ENCODE data around the gene C6orf141.
"Not testable (repeated sequence)": the region's sequence is repeated elsewhere in the genome, so short reads cannot be mapped to it uniquely, and the experiment has no call there.

The C6orf141 gene

DNA sequence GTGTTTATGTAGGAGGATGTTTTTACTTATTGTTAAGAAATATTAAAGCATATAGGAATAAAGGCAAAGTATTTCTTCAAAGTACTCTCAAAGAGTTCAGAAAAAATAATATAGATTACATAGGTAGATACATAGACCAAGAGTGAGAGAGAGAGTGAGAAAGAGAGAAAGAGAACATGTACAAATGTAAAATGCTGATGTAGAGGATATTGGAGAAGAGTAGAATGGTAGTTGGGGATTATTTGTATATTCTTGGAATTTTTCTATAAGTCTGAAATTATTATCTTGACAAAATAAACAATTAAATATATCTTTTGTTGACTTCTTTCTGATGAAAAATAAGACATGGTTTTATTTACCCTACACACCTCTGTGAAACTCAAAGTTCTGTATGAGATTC lies 29.2 kb downstream of the C6orf141 start:
- no peak for DNase-seq

DNA sequence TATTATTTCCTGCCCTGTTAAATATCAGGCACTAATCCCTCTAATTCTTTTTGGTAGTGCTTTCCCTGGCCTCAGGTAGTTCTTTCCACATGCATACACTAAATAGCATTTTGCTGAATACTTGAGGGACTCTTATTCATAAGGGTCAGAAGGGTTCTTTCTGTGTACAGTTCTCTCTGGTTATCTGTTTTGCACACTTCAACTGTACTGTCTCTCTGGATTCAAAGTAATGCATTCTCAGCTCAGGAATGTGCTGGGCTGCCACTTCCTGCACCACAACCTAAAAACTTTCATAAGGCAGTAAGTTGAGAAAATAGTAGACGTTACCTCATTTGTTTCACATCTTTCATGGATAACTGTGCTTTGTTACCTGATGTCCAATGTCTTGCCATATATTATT lies 32.1 kb downstream of the C6orf141 start:
- no peak for DNase-seq

DNA sequence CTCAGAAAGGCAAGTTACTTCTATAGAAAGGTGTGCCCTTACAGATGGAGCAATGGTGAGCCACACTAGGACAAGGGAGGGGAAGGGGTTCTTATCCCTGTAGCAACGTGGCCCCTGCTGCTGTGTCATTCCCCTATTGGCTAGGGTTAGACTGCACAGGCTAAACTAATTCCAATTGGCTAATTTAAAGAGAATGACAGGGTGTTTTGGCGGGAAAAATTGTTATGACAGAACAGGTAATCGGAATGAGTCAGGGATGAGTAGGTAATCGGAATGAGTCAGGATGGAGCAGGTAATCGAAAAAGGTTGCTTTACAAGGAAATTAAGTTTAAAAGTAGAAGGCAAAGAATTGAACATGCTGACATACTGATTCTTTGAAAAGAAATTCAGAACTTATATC lies 36.8 kb downstream of the C6orf141 start:
- DNase-seq: not testable (repeated sequence)
